ENCODE data around the gene DTX3. TPM values are rescaled to one million over a fixed set of nuclear protein-coding genes. Genes with fewer than 3 reads are reported as not detected.

Gene DTX3
- total and polyA plus RNA-seq, 9 donors = 37.9 to 75.2 (median 56.2) TPM

DNA sequence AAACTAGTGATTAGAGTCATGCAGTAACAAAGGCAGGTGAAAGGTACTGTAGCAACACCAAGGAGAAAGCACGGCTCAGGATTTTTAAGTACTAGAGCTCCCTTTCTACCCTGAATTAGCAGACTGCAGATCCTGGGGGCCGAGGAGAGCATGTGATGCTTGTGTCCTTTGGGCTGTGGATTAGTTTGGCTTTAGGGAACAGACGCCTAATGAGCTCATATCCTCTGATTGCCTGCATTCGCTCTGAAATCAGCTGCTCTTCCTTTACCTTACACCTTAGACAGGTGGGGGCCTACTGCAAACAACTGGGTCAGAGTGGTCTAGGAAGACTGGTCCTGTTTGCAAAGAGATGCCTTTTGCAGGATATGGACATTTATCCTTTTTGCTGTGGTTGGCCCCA is 11.4 kb upstream of the DTX3 start:
- H3K36me3 ChIP-seq = no peaks in the 10 kb centered on the region
- H3K9me3 ChIP-seq = no peaks in the 10 kb centered on the region
- no peaks in the 10 kb centered on the region for H3K27me3 ChIP-seq
- TF ChIP-seq EP300 (IDR thresholded peaks at IDR 0.05) (no peak), POLR2A (IDR thresholded peaks at IDR 0.05) (no peak)
- TF ChIP-seq, protein P1, sequence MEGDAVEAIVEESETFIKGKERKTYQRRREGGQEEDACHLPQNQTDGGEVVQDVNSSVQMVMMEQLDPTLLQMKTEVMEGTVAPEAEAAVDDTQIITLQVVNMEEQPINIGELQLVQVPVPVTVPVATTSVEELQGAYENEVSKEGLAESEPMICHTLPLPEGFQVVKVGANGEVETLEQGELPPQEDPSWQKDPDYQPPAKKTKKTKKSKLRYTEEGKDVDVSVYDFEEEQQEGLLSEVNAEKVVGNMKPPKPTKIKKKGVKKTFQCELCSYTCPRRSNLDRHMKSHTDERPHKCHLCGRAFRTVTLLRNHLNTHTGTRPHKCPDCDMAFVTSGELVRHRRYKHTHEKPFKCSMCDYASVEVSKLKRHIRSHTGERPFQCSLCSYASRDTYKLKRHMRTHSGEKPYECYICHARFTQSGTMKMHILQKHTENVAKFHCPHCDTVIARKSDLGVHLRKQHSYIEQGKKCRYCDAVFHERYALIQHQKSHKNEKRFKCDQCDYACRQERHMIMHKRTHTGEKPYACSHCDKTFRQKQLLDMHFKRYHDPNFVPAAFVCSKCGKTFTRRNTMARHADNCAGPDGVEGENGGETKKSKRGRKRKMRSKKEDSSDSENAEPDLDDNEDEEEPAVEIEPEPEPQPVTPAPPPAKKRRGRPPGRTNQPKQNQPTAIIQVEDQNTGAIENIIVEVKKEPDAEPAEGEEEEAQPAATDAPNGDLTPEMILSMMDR (IDR thresholded peaks at IDR 0.05) = no peak
- H3K27ac ChIP-seq = no peak overlapping the region
- H3K4me1 ChIP-seq (ENCODE audit: insufficient read depth) = peaks cover 4% of the 10 kb centered on the region
- H3K4me3 ChIP-seq = no peak overlapping the region
- 81 to 86% (median 85%) methylated on average over 4 of the region's 4 CpGs for WGBS, 3 donors
- DNase-seq = no peak
- intact Hi-C loops (cut with DNase I) = no loop called here

DNA sequence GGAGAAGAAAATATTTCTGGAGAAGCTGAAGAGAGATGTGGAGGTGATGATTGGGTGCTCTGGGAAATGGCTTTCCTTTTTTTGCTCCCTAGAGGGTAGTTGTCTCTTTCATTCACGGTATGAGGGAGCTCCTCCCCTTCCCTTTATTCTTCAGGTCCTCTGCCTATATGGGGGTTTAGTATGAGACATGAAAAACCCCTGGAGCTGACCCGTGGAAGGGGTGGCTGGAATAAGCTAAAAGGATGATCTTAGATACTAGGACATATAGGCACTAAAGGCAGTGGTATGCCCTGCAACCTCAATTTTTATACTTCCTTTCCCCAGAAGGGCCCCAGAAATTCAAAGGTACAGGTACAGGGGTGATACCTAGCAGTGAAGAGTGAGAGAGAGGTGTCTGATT is 4.2 kb upstream of the DTX3 start:
- Histone ChIP-seq H3K27me3 (no peaks in the 10 kb centered on the region), H3K36me3 (no peaks in the 10 kb centered on the region), H3K9me3 (no peaks in the 10 kb centered on the region), H3K27ac (no peak overlapping the region), H3K4me3 (no peak overlapping the region), H3K4me1 (ENCODE audit: insufficient read depth) (peaks cover 3% of the 10 kb centered on the region)
- TF ChIP-seq, protein P1 (IDR thresholded peaks at IDR 0.05) = no peak
- no peak for DNase-seq
- WGBS, 3 donors = 71 to 78% (median 76%) methylated on average over 2 of the region's 2 CpGs
- intact Hi-C loops (cut with DNase I) = no loop called here

DNA sequence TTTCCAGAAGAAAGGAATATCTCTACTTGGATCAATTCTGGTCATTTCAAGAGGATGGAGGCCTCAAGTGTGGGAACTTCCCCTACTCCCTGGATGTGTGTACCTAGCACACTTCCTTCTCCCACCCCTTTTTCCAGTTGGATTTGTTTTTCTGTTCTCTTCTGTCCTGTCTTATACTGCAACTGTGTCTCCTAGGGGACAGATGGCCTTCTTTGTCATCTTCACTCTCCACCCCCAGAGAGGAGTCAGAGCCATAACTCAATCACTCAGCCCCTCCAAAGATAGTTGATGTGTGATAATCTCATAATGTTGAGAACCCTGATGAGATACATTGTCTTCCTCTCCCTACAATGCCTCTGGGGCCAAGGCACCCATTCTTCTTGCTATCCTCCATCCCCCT is 2.1 kb upstream of the DTX3 start:
- intact Hi-C loops (cut with DNase I) = no loop called here
- no peak overlapping the region for H3K27ac ChIP-seq

GRCh38 chr12:57603324-57603723 is 1.3 kb upstream of the DTX3 start:
- no peak for DNase-seq
- Histone ChIP-seq H3K27me3 (no peaks in the 10 kb centered on the region), H3K9me3 (no peaks in the 10 kb centered on the region), H3K27ac (peak overlapping the region in 1 of 2 donors; percentile 94), H3K4me1 (ENCODE audit: insufficient read depth) (peaks cover 3% of the 10 kb centered on the region), H3K36me3 (no peaks in the 10 kb centered on the region), H3K4me3 (no peak overlapping the region)
- TF ChIP-seq, protein P1 (IDR thresholded peaks at IDR 0.05) = no peak
- TF ChIP-seq EP300 (IDR thresholded peaks at IDR 0.05) (no peak), POLR2A (IDR thresholded peaks at IDR 0.05) (no peak)
- WGBS, 3 donors = 33 to 37% (median 36%) methylated on average over 2 of the region's 2 CpGs
- intact Hi-C loops (cut with DNase I) = no loop called here

More for the DNA sequence above, 2.1 kb upstream of the DTX3 start:
- Histone ChIP-seq H3K4me3 (no peak overlapping the region), H3K9me3 (no peaks in the 10 kb centered on the region), H3K36me3 (no peaks in the 10 kb centered on the region), H3K4me1 (ENCODE audit: insufficient read depth) (peaks cover 3% of the 10 kb centered on the region), H3K27me3 (no peaks in the 10 kb centered on the region)
- TF ChIP-seq EP300 (IDR thresholded peaks at IDR 0.05) (no peak), POLR2A (IDR thresholded peaks at IDR 0.05) (no peak)
- TF ChIP-seq, protein P1 (IDR thresholded peaks at IDR 0.05) = no peak
- no peak for DNase-seq
